ENCODE data around the gene CROCC2.

CROCC2 gene

DNA sequence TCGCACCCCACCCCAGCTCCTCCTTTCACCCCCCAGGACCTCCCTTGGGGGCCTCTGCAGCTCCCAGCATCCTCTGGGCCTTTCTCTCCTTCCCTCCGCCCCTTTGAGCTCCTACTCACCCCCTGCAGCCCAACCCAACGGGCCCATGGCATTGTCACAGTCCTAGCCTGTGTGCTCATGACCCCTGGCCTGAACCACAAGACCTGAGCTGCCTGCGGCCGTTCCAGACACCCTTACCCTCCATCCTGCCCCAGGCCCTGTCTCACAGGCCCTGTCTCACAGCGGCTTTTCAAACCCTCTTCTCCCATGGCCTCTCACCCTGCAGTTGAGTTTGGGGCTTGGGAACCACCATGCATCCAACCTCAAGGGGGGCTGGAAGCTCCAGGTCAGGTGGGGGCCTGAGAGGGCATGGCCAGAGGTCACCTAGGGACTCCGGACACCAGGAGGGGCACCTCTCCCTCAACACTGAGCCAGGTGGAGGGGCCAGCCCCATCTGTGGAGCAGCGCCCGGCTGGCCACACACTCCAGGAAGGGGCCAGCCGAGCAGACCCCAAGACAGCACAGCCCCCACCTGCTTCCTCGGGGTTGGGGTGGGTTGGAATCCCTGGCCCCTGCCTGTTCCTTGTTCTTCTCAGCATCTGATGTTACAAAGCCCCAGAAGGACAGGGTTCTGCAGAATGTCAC, 17.1 kb upstream of the CROCC2 start:
- H3K4me3 ChIP-seq (ENCODE audit: low read depth, low read length): no peak overlapping the region
- TF ChIP-seq CTCF (IDR thresholded peaks at IDR 0.05; ENCODE audit: insufficient read depth, low read depth, low read length, missing control alignments): no peak
- DNase-seq (ENCODE audit: low read depth): no peak

GRCh38 chr2:240889601-240890560, 16.3 kb upstream of the CROCC2 start:
- TF ChIP-seq CTCF (IDR thresholded peaks at IDR 0.05; ENCODE audit: insufficient read depth, low read depth, low read length, missing control alignments): no peak

GRCh38 chr2:240890691-240891090, 15.4 kb upstream of the CROCC2 start:
- TF ChIP-seq CTCF (IDR thresholded peaks at IDR 0.05; ENCODE audit: insufficient read depth, low read depth, low read length, missing control alignments): no peak
- no peak for DNase-seq (ENCODE audit: low read depth)

More at GRCh38 chr2:240889601-240890560, 16.3 kb upstream of the CROCC2 start:
- no peak overlapping the region for H3K4me3 ChIP-seq (ENCODE audit: low read depth, low read length)
- no peak for DNase-seq (ENCODE audit: low read depth)

GRCh38 chr2:240891492-240892340, 14.4 kb upstream of the CROCC2 start:
- DNase-seq (ENCODE audit: low read depth): no peak
- H3K4me3 ChIP-seq (ENCODE audit: low read depth, low read length): no peak overlapping the region
- TF ChIP-seq CTCF (IDR thresholded peaks at IDR 0.05; ENCODE audit: insufficient read depth, low read depth, low read length, missing control alignments): no peak

More at GRCh38 chr2:240890691-240891090, 15.4 kb upstream of the CROCC2 start:
- H3K4me3 ChIP-seq (ENCODE audit: low read depth, low read length): no peak overlapping the region

DNA sequence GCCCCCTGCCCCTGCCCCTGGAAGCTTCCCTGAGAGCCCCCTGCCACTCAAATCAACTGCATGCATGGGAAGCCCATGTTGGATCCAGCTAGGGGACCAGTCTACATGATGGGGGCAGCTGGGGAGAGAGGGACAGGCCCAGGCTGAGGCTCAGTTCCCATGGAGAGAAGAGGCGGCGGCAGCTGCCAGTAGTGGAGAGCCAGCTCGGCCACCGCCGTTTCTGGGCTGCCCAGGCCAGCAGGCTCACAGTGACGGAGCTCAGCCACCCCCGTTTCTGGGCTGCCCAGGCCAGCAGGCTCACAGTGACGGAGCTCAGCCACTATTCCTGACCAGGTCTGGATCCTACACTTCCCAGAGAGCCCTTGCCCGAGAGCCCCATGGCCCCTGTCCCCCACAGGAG, 13.8 kb upstream of the CROCC2 start:
- TF ChIP-seq CTCF (IDR thresholded peaks at IDR 0.05; ENCODE audit: insufficient read depth, low read depth, low read length, missing control alignments): no peak
- DNase-seq (ENCODE audit: low read depth): no peak
- H3K4me3 ChIP-seq (ENCODE audit: low read depth, low read length): no peak overlapping the region

DNA sequence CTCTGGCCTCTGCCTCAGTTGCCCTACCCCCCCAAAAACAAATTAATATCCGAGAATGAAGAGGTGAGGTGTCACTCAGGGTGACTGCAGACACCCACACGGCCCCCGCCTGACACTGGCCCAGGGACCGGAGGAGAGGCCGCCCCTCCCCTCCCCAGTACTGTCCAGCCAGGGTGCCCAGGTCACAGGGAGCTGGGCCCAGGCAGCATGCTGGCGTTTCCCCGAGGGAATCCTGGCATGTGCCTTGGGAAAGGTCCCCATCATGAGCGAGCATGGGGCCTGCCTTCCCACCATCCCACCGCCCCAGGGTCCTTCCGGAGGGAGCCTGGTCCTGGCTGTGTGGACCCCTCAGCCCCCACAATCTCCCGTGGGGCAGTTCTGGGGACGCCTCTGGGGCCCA, 13.2 kb upstream of the CROCC2 start:
- H3K4me3 ChIP-seq (ENCODE audit: low read depth, low read length): no peak overlapping the region
- no peak for TF ChIP-seq CTCF (IDR thresholded peaks at IDR 0.05; ENCODE audit: insufficient read depth, low read depth, low read length, missing control alignments)
- DNase-seq (ENCODE audit: low read depth): no peak

Data from GM12865 (cell line).